K562 (cell line): ENCODE data around the gene MC3R. TPM values are rescaled to one million over a fixed set of nuclear protein-coding genes. Genes with fewer than 3 reads are reported as not detected.

Source experiments
- ATAC-seq: fragments of 200-7000 bp; cut with Tn5 transposase; 3 replicates; pipeline ENCODE4 v1.9.1; 2020; ENCODE audit warnings: moderate library complexity
- BruUV-seq: library from RNA; stranded (reverse); fragments of 400-500 nt; replicated peaks from 2 replicates; lab custom pipeline; 2021; lab: Mats Ljungman, UMichigan
- CTCF ChIA-PET: fragments of 300-600 bp; formaldehyde crosslinking; extraction: SDS; loops from one replicate; lab custom pipeline; 2021; ENCODE audit warnings: low intra/inter-chr PET ratio; lab: Yijun Ruan, JAX
- POLR2A ChIA-PET: fragments of 300-600, 350-650 bp; sonication (Branson Sonifier 250); formaldehyde crosslinking; extraction: SDS; loops from one replicate; lab custom pipeline; 2021; ENCODE audit warnings: antibody characterized with exemption, inconsistent platforms; lab: Yijun Ruan, JAX
- DNase-seq, 4 experiments: peaks; one replicate each; pipeline versions ENCODE4 v3.0.0 to v3.0.0-alpha.2; 2011 to 2018; ENCODE audit warnings: low spot score in 3 of 4, mixed read lengths in 3 of 4; ENCODE audit errors: extremely low read depth in 1 of 4
- FAIRE-seq: peaks from 2 replicates; lab custom pipeline; 2011; peaks lifted over from hg19 to GRCh38; lab: Jason Lieb, UNC
- H2AFZ ChIP-seq: 2 replicates; pipeline ENCODE4 v1.6.0; 2011; ENCODE audit warnings: low read depth, low read length, control low read depth, inconsistent platforms
- H3K27ac ChIP-seq: fragments of 200-600 bp; 3 replicates; pipeline ENCODE4 v1.8.0; 2011; ENCODE audit warnings: low read depth, mild to moderate bottlenecking, control low read depth, inconsistent platforms, low read length, moderate library complexity, mixed read lengths; ENCODE audit errors: extremely low read depth
- H3K27me3 ChIP-seq, 2 experiments: fragments of 300-600 bp in 1 of 2; 2 replicates in 1 of 2; 3 replicates in 1 of 2; pipeline versions ENCODE4 v1.6.0 to v1.8.0; 2011; ENCODE audit warnings: inconsistent platforms in 2 of 2, low read length in 2 of 2, mild to moderate bottlenecking in 1 of 2, mixed read lengths in 1 of 2, moderate library complexity in 1 of 2; ENCODE audit not compliant: control insufficient read depth in 2 of 2, insufficient read depth in 2 of 2
- H3K36me3 ChIP-seq: fragments of 300-600 bp; 3 replicates; pipeline ENCODE4 v1.8.0; 2011; ENCODE audit warnings: mild to moderate bottlenecking, low read length, inconsistent platforms; ENCODE audit not compliant: control insufficient read depth, insufficient read depth
- H3K4me1 ChIP-seq, 2 experiments: fragments of 200-600 bp in 1 of 2; replicated peaks in 1 of 2; 2 replicates in 1 of 2; 3 replicates in 1 of 2; pipeline versions ENCODE4 v1.5.1 to v1.8.0; 2011; ENCODE audit warnings: inconsistent platforms in 2 of 2, low read length in 2 of 2, mild to moderate bottlenecking in 1 of 2, mixed read lengths in 1 of 2, moderate library complexity in 1 of 2; ENCODE audit not compliant: control insufficient read depth in 2 of 2, insufficient read depth in 2 of 2
- H3K4me2 ChIP-seq: 2 replicates; pipeline ENCODE4 v1.6.1; 2011; ENCODE audit warnings: low read length, control low read depth, inconsistent platforms, mixed read lengths; ENCODE audit not compliant: insufficient read depth
- H3K4me3 ChIP-seq: fragments of 200-600 bp; sonication (generic), shearing (Covaris generic); 2 replicates; pipeline ENCODE4 v1.5.1; 2016; ENCODE audit warnings: control low read depth, inconsistent platforms
- H3K79me2 ChIP-seq: fragments of 200-600 bp; 3 replicates; pipeline ENCODE4 v1.8.0; 2011; ENCODE audit warnings: low read length, inconsistent platforms; ENCODE audit not compliant: control insufficient read depth, insufficient read depth
- H3K9ac ChIP-seq, 2 experiments: 2 replicates each; pipeline versions ENCODE4 v1.6.0 to v1.6.1; 2011; ENCODE audit warnings: low read depth in 2 of 2, low read length in 2 of 2, control low read depth in 1 of 2, inconsistent platforms in 1 of 2, mild to moderate bottlenecking in 1 of 2, mixed read lengths in 1 of 2; ENCODE audit not compliant: insufficient read depth in 1 of 2
- H3K9me1 ChIP-seq: one replicate; pipeline ENCODE4 v1.6.0; 2011; ENCODE audit warnings: inconsistent platforms, mild to moderate bottlenecking, low read length, moderate library complexity; ENCODE audit not compliant: control insufficient read depth, insufficient read depth
- H3K9me3 ChIP-seq: replicated peaks from 2 replicates; pipeline ENCODE4 v1.5.1; 2011; ENCODE audit warnings: low read depth, low read length, inconsistent platforms; ENCODE audit not compliant: control insufficient read depth, insufficient read depth
- H4K20me1 ChIP-seq: replicated peaks from 2 replicates; pipeline ENCODE4 v1.6.1; 2011; ENCODE audit warnings: low read length, inconsistent platforms, mixed read lengths; ENCODE audit not compliant: control insufficient read depth, insufficient read depth
- ARHGAP35 ChIP-seq: fragments of 450-650 bp; IDR thresholded peaks from 2 replicates; pipeline ENCODE4 v1.6.1; 2018; ENCODE audit not compliant: partially characterized antibody
- BACH1 ChIP-seq: fragments of 200-800 bp; sonication (Bioruptor generic); IDR thresholded peaks from 2 replicates; pipeline ENCODE4 v1.6.1; 2016; ENCODE audit warnings: missing genetic modification characterization, missing compliant biosample characterization
- BRD9 ChIP-seq: fragments of 450-650 bp; IDR thresholded peaks from 2 replicates; pipeline ENCODE4 v1.6.1; 2018; ENCODE audit warnings: low read depth; ENCODE audit not compliant: partially characterized antibody
- CHD4 ChIP-seq: fragments of 200-600 bp; sonication (generic); IDR thresholded peaks from 3 replicates; pipeline ENCODE4 v1.6.1; 2012; ENCODE audit warnings: low read depth, mild to moderate bottlenecking, mixed read lengths, low read length, inconsistent platforms; ENCODE audit not compliant: insufficient read depth, insufficient replicate concordance, poor library complexity, severe bottlenecking
- CREB1 ChIP-seq, 2 experiments: sonication (generic) in 1 of 2; formaldehyde crosslinking in 1 of 2; IDR thresholded peaks; 2 replicates each; pipeline versions ENCODE4 v1.6.1 to v1.8.0; 2012 to 2022; ENCODE audit warnings: inconsistent platforms in 1 of 2, mild to moderate bottlenecking in 1 of 2, missing genetic modification reagents in 1 of 2, moderate library complexity in 1 of 2
- DIDO1 ChIP-seq: fragments of 450-650 bp; IDR thresholded peaks from 2 replicates; pipeline ENCODE4 v1.6.1; 2016; ENCODE audit warnings: low read depth, missing biosample characterization, missing genetic modification characterization
- ELF1 ChIP-seq: fragments of 200-800 bp; sonication (Bioruptor generic); IDR thresholded peaks from 2 replicates; pipeline ENCODE4 v1.6.1; 2016; ENCODE audit warnings: missing genetic modification characterization, missing compliant biosample characterization
- HIVEP1 ChIP-seq: fragments of 250-450 bp; sonication (Bioruptor Pico); IDR thresholded peaks from 2 replicates; pipeline ENCODE4 v1.4.0; 2020; ENCODE audit warnings: mild to moderate bottlenecking
- KLF1 ChIP-seq: fragments of 450-650 bp; IDR thresholded peaks from 2 replicates; pipeline ENCODE4 v1.6.1; 2016; ENCODE audit warnings: missing genetic modification characterization, missing compliant biosample characterization
- L3MBTL2 ChIP-seq: fragments of 450-650 bp; IDR thresholded peaks from 2 replicates; pipeline ENCODE4 v1.6.1; 2016; ENCODE audit warnings: mild to moderate bottlenecking, moderate library complexity
- NR2F6 ChIP-seq: fragments of 450-650 bp; formaldehyde crosslinking; IDR thresholded peaks from 2 replicates; pipeline ENCODE4 v1.4.0; 2020; ENCODE audit warnings: mild to moderate bottlenecking
- POLR2AphosphoS2 ChIP-seq: IDR thresholded peaks from 2 replicates; pipeline ENCODE4 v1.6.1; 2012; ENCODE audit warnings: low read length, improper control_type of control experiment
- RUNX1 ChIP-seq: sonication (generic); IDR thresholded peaks from 2 replicates; pipeline ENCODE4 v1.6.1; 2016; ENCODE audit warnings: antibody characterized with exemption, low read depth
- SMAD2 ChIP-seq: fragments of 150-350 bp; IDR thresholded peaks from 2 replicates; pipeline ENCODE4 v1.6.1; 2014; ENCODE audit warnings: low read depth, mild to moderate bottlenecking, low read length
- ZBTB1 ChIP-seq: sonication (generic); formaldehyde crosslinking; IDR thresholded peaks from 2 replicates; pipeline ENCODE4 v1.8.1; 2023; ENCODE audit warnings: missing genetic modification reagents, low read depth, mild to moderate bottlenecking, borderline replicate concordance
- ZNF133 ChIP-seq: fragments of 250-450 bp; sonication (Bioruptor Pico); IDR thresholded peaks from 2 replicates; pipeline ENCODE4 v1.4.0; 2020; ENCODE audit warnings: mild to moderate bottlenecking
- ZNF3 ChIP-seq: fragments of 250-450 bp; sonication (Bioruptor Pico); IDR thresholded peaks from 2 replicates; pipeline ENCODE4 v1.5.0; 2021; ENCODE audit warnings: mild to moderate bottlenecking, moderate library complexity
- WGBS: fragments of 100-300 bp; shearing (Covaris generic); methylation state at CpG from one replicate; pipeline ENCODE4 v1.1.6; 2016; ENCODE audit warnings: low coverage, mixed read lengths; ENCODE audit not compliant: insufficient coverage; ENCODE audit errors: missing lambda C conversion rate; 5-methylcytosine and 5-hydroxymethylcytosine counted together
- in situ Hi-C: fragments of 300-500 bp; cut with MboI; formaldehyde crosslinking; loops from 4 replicates; pipeline ENCODE4 v1.15.0; 2018; ENCODE audit warnings: inconsistent platforms, mixed read lengths
- intact Hi-C: fragments of 100-400 bp; cut with micrococcal nuclease; formaldehyde crosslinking; loops from 2 replicates; pipeline ENCODE4 v1.14.2; 2022
- polyA plus RNA-seq, 8 experiments: library from polyadenylated mRNA; depleted of rRNA in 4 of 8; stranded (reverse) in 5 of 8; unstranded in 3 of 8; fragments of >200 nt; fragmentation: Nextera tagmentation in 2 of 8; fragmentation: Illumina TruSeq in 1 of 8; extraction: Ambion mirVana in 2 of 8; extraction: Trizol in 1 of 8; gene quantifications; 2 replicates each; pipeline versions ENCODE4 v1.2.1 to v1.2.3, GENCODE V29; 2011 to 2014; ENCODE audit warnings: inconsistent platforms in 1 of 8, missing spikeins in 1 of 8
- total RNA-seq, 7 experiments: library from RNA; depleted of rRNA in 6 of 7; stranded (reverse); fragments of >200 nt in 6 of 7; fragmentation: Illumina TruSeq in 2 of 7; extraction: Trizol in 2 of 7; gene quantifications; 2 replicates each; pipeline versions ENCODE4 v1.2.1 to v1.2.3, GENCODE V29; 2011 to 2021; ENCODE audit warnings: low replicate concordance in 1 of 7
- TF ChIP-seq, protein P1 (sequence below): fragments of 250-450 bp; sonication (Bioruptor Pico); IDR thresholded peaks from 2 replicates; pipeline ENCODE4 v1.8.0; 2021; ENCODE audit warnings: borderline replicate concordance, mild to moderate bottlenecking, moderate library complexity; ENCODE audit not compliant: poor library complexity, severe bottlenecking
- TF ChIP-seq, protein P2 (sequence below): fragments of 250-450 bp; sonication (Bioruptor Pico); IDR thresholded peaks from 2 replicates; pipeline ENCODE4 v1.4.0; 2020; ENCODE audit warnings: mild to moderate bottlenecking, moderate library complexity, borderline replicate concordance
- TF ChIP-seq, protein P3 (sequence below): IDR thresholded peaks from 2 replicates; pipeline ENCODE4 v1.6.1; 2016; ENCODE audit warnings: missing genetic modification characterization, missing compliant biosample characterization

The MC3R gene
- total and polyA plus RNA-seq, 9 of the 15 experiments (the other 6 are each of a cell fraction or from before 2014, with no cell fraction given): not detected

DNA sequence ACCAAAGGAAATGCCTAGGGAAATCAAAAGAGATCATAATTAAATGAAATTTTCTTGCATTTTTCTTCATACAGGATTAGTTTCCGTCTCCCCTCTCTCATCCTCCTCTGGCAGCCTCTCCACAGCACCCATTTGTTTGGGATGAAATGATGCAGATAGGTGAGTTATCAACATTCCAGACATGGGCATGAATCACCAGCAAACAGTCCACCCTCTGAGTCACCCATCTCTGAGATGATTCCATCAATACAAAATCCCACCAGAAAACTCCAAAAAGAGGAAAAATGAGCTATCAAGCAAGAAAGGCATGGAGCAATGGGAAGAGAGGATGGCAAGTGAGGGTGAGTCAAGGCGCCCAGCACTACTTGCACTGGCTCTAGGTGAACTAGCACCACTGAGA lies 11.4 kb downstream of the MC3R start:
- Histone ChIP-seq H4K20me1 (no peaks in the 10 kb centered on the region), H3K79me2 (no peaks in the 10 kb centered on the region), H2AFZ (no peak overlapping the region)
- BruUV-seq: no TSS peak
- no peak for ATAC-seq
- POLR2A ChIA-PET: no interaction called here
- CTCF ChIA-PET: no interaction called here
- no peak for TF ChIP-seq ZNF133 (CRISPR knock-in tag)
- TF ChIP-seq NR2F6 (CRISPR knock-in tag): no peak
- no peak for TF ChIP-seq BRD9
- TF ChIP-seq, protein P1, sequence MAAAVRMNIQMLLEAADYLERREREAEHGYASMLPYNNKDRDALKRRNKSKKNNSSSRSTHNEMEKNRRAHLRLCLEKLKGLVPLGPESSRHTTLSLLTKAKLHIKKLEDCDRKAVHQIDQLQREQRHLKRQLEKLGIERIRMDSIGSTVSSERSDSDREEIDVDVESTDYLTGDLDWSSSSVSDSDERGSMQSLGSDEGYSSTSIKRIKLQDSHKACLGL (CRISPR knock-in tag): no peak
- no peak for TF ChIP-seq ZBTB1 (CRISPR knock-in tag)
- no peak for TF ChIP-seq BACH1 (tag)
- TF ChIP-seq SMAD2: no peak
- no peak for TF ChIP-seq HIVEP1 (CRISPR knock-in tag)
- TF ChIP-seq, protein P2, sequence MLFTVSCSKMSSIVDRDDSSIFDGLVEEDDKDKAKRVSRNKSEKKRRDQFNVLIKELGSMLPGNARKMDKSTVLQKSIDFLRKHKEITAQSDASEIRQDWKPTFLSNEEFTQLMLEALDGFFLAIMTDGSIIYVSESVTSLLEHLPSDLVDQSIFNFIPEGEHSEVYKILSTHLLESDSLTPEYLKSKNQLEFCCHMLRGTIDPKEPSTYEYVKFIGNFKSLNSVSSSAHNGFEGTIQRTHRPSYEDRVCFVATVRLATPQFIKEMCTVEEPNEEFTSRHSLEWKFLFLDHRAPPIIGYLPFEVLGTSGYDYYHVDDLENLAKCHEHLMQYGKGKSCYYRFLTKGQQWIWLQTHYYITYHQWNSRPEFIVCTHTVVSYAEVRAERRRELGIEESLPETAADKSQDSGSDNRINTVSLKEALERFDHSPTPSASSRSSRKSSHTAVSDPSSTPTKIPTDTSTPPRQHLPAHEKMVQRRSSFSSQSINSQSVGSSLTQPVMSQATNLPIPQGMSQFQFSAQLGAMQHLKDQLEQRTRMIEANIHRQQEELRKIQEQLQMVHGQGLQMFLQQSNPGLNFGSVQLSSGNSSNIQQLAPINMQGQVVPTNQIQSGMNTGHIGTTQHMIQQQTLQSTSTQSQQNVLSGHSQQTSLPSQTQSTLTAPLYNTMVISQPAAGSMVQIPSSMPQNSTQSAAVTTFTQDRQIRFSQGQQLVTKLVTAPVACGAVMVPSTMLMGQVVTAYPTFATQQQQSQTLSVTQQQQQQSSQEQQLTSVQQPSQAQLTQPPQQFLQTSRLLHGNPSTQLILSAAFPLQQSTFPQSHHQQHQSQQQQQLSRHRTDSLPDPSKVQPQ (CRISPR knock-in tag): no peak
- TF ChIP-seq POLR2AphosphoS2: no peak
- TF ChIP-seq KLF1 (tag): no peak
- TF ChIP-seq ZNF3: no peak
- TF ChIP-seq, protein P3, sequence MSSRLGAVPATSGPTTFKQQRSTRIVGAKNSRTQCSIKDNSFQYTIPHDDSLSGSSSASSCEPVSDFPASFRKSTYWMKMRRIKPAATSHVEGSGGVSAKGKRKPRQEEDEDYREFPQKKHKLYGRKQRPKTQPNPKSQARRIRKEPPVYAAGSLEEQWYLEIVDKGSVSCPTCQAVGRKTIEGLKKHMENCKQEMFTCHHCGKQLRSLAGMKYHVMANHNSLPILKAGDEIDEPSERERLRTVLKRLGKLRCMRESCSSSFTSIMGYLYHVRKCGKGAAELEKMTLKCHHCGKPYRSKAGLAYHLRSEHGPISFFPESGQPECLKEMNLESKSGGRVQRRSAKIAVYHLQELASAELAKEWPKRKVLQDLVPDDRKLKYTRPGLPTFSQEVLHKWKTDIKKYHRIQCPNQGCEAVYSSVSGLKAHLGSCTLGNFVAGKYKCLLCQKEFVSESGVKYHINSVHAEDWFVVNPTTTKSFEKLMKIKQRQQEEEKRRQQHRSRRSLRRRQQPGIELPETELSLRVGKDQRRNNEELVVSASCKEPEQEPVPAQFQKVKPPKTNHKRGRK: no peak
- no peak for TF ChIP-seq CHD4
- no peak for TF ChIP-seq RUNX1
- TF ChIP-seq L3MBTL2: no peak
- no peak for TF ChIP-seq ELF1 (tag)
- no peak for TF ChIP-seq CREB1 (IDR thresholded peaks at IDR 0.05)
- no peak for TF ChIP-seq CREB1 (CRISPR knock-in tag; IDR thresholded peaks at IDR 0.05)
- TF ChIP-seq DIDO1 (tag): no peak
- TF ChIP-seq ARHGAP35: no peak
- TF ChIP-seq, all 486 proteins: peak for 0
- Histone ChIP-seq H3K9me1 (no peaks in the 10 kb centered on the region), H3K4me1 (no peaks in the 10 kb centered on the region), H3K27ac (no peak overlapping the region), H3K4me2 (no peak overlapping the region), H3K9ac (no peak overlapping the region), H3K27me3 (no peaks in the 10 kb centered on the region), H3K9me3 (no peaks in the 10 kb centered on the region), H3K4me3 (no peak overlapping the region), H3K36me3 (no peaks in the 10 kb centered on the region)
- no peak for FAIRE-seq
- intact Hi-C loops: no loop called here
- 0% methylated on average over 2 of the region's 2 CpGs for WGBS
- in situ Hi-C loops: loop anchor here (10.0 kb wide), 1 partner anchor 85 kb away; no protein-coding TSS in a partner anchor
- no peak for DNase-seq
